Smooth muscle cell (in vitro differentiated cells): Measurements from ENCODE around the gene AUH. TPM values are rescaled to one million over a fixed set of nuclear protein-coding genes. Genes with fewer than 3 reads are reported as not detected.

Experiments
- DNase-seq: peaks from one replicate; lab custom pipeline; 2025; ENCODE audit not compliant: unreplicated experiment; lab: John Stamatoyannopoulos, UW
- H2AFZ ChIP-seq: fragments of 200-600 bp; sonication (generic); 2 replicates; pipeline ENCODE4 v1.6.0; 2016; ENCODE audit warnings: antibody characterized with exemption, low read depth, mild to moderate bottlenecking
- H3F3A ChIP-seq: fragments of 200-600 bp; sonication (generic); 2 replicates; pipeline ENCODE4 v1.6.0; 2017; ENCODE audit warnings: antibody characterized with exemption, low read depth
- H3K27ac ChIP-seq: fragments of 200-600 bp; sonication (generic); 2 replicates; pipeline ENCODE4 v1.5.1; 2016; ENCODE audit warnings: low read depth, mild to moderate bottlenecking
- H3K27me3 ChIP-seq: fragments of 200-600 bp; sonication (generic); 2 replicates; pipeline ENCODE4 v1.6.1; 2016; ENCODE audit warnings: low read depth, mild to moderate bottlenecking
- H3K36me3 ChIP-seq: fragments of 200-600 bp; sonication (generic); 2 replicates; pipeline ENCODE4 v1.5.1; 2016; ENCODE audit warnings: low read depth
- H3K4me1 ChIP-seq: fragments of 200-600 bp; sonication (generic); 2 replicates; pipeline ENCODE4 v1.5.1; 2016; ENCODE audit warnings: low read depth
- H3K4me2 ChIP-seq: fragments of 200-600 bp; sonication (generic); 2 replicates; pipeline ENCODE4 v1.6.0; 2016; ENCODE audit warnings: mild to moderate bottlenecking
- H3K4me3 ChIP-seq: fragments of 200-600 bp; sonication (generic); 2 replicates; pipeline ENCODE4 v1.5.1; 2016; ENCODE audit warnings: mild to moderate bottlenecking
- H3K79me2 ChIP-seq: fragments of 200-600 bp; sonication (generic); 2 replicates; pipeline ENCODE4 v1.6.0; 2016; ENCODE audit warnings: low read depth, mild to moderate bottlenecking
- H3K9ac ChIP-seq: fragments of 200-600 bp; sonication (generic); 2 replicates; pipeline ENCODE4 v1.6.0; 2016; ENCODE audit warnings: low read depth
- H3K9me3 ChIP-seq: fragments of 200-600 bp; sonication (generic); replicated peaks from 2 replicates; pipeline ENCODE4 v1.5.1; 2016; ENCODE audit warnings: low read depth
- H4K20me1 ChIP-seq: fragments of 200-600 bp; sonication (generic); 2 replicates; pipeline ENCODE4 v1.6.0; 2016; ENCODE audit warnings: low read depth
- WGBS: methylation state at CpG from one replicate; pipeline ENCODE4 v1.1.7; 2016; ENCODE audit warnings: low lambda C conversion rate; 5-methylcytosine and 5-hydroxymethylcytosine counted together
- polyA plus RNA-seq: library from polyadenylated mRNA; unstranded; fragments of >200 nt; fragmentation: Nextera tagmentation; extraction: Ambion mirVana; gene quantifications from 2 replicates; pipeline ENCODE4 v1.2.1, GENCODE V29; 2016
- total RNA-seq: library from RNA; depleted of rRNA; stranded (reverse); fragments of >200 nt; gene quantifications from 2 replicates; pipeline ENCODE4 v1.2.3, GENCODE V29; 2014
- TF ChIP-seq, protein P1 (sequence below): fragments of 200-600 bp; sonication (generic); IDR thresholded peaks from 2 replicates; pipeline ENCODE4 v1.5.1; 2017; ENCODE audit warnings: borderline replicate concordance, mild to moderate bottlenecking, antibody characterized with exemption; ENCODE audit not compliant: insufficient read depth, poor library complexity, severe bottlenecking

AUH gene
- total and polyA plus RNA-seq, 2 experiments from 2014 or later, result 8.7 TPM

DNA sequence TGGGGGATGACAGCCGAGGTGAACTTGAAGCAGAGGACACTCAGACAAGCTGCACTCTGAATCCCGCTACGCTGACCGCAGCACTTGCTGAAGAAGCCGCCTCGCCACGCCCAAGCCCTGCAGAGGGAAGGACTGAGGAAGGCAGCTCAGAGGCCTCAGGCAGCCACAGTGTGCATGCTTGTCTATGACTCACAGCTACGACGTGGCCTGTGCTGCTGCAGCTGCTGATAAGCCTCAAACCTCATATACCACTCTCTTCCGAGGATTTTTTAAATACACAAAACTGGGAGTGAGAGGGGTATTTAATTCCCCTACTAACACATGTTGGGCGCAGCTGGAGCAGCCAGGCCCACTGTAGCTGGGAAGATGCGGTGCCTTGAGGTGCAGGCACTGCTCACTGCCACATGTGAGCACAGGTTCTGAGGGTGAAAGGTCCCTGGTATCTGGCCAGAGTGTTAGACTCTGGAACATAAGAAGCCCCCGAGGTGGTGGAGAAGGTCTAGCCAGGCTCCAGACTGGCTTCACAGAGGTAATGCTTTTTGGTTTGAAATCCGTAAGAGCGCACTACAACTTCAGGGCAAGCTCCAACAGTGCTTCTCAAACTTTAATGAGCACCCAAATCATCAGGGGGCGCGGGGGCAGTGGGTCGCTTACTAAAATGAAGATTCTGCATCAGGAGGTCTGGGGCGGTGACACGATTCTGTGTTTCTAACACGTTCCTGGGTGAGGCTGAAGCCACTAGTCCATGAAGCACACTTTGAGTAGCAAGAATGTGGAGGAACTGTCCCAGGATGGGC is 196.8 kb downstream of the AUH start:
- Histone ChIP-seq H4K20me1 (no peaks in the 10 kb centered on the region), H2AFZ (no peak overlapping the region), H3K36me3 (no peaks in the 10 kb centered on the region), H3K27me3 (no peaks in the 10 kb centered on the region), H3K9me3 (no peaks in the 10 kb centered on the region), H3K9ac (no peak overlapping the region), H3K79me2 (no peaks in the 10 kb centered on the region), H3K4me1 (peaks cover 9% of the 10 kb centered on the region), H3K4me2 (peak overlapping the region; percentile 22), H3K4me3 (no peak overlapping the region), H3K27ac (peak overlapping the region; percentile 67), H3F3A (peaks cover 10% of the 10 kb centered on the region)
- TF ChIP-seq, protein P1, sequence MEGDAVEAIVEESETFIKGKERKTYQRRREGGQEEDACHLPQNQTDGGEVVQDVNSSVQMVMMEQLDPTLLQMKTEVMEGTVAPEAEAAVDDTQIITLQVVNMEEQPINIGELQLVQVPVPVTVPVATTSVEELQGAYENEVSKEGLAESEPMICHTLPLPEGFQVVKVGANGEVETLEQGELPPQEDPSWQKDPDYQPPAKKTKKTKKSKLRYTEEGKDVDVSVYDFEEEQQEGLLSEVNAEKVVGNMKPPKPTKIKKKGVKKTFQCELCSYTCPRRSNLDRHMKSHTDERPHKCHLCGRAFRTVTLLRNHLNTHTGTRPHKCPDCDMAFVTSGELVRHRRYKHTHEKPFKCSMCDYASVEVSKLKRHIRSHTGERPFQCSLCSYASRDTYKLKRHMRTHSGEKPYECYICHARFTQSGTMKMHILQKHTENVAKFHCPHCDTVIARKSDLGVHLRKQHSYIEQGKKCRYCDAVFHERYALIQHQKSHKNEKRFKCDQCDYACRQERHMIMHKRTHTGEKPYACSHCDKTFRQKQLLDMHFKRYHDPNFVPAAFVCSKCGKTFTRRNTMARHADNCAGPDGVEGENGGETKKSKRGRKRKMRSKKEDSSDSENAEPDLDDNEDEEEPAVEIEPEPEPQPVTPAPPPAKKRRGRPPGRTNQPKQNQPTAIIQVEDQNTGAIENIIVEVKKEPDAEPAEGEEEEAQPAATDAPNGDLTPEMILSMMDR, result no peak
- DNase-seq, result peak; percentile 36
- WGBS, result 34% methylated on average over 21 of the region's 21 CpGs

Other genes with a start within 250 kb of the AUH start
- 36.4 and 53.6 TPM in 2 replicates for gene NFIL3, start 61.9 kb upstream of the AUH start, total RNA-seq
- 43.3 and 60.7 TPM in 2 replicates for gene NFIL3, start 61.9 kb upstream of the AUH start, polyA plus RNA-seq